ENCODE data around the gene MAMDC2. TPM values are rescaled to one million over a fixed set of nuclear protein-coding genes. Genes with fewer than 3 reads are reported as not detected.
A peak's percentile ranks its signal among the peaks of the same experiment; 100 is the strongest.

MAMDC2 gene
- total RNA-seq, 4 donors from 2014 or later = 15.8 to 19.6 (median 18.4) TPM

GRCh38 chr9:70066418-70066817, 22.8 kb downstream of the MAMDC2 start:
- Histone ChIP-seq H3K27ac (peak overlapping the region in 1 of 3 donors; percentile 47), H3K4me3 (replicated peaks in 1 of 3) (no peak overlapping the region), H3K36me3 (no peaks in the 10 kb centered on the region), H3K4me1 (peaks cover 4 to 10% of the 10 kb centered on the region in 2 donors), H3K9me3 (no peaks in the 10 kb centered on the region), H3K27me3 (no peaks in the 10 kb centered on the region)
- intact Hi-C loops (cut with DNase I) = loop anchor here (10.0 kb wide), 1 partner anchor 62 kb away; no protein-coding TSS in a partner anchor
- TF ChIP-seq POLR2A (IDR thresholded peaks at IDR 0.05) (no peak), CTCF (IDR thresholded peaks at IDR 0.05) (no peak)
- 94 to 96% methylated on average over 4 of the region's 4 CpGs for WGBS, 2 donors
- DNase-seq = no peak

- DNase-seq = no peak
- Histone ChIP-seq H3K4me1 (peaks cover 4 to 10% of the 10 kb centered on the region in 2 donors), H3K27ac (no peak overlapping the region), H3K36me3 (no peaks in the 10 kb centered on the region), H3K27me3 (no peaks in the 10 kb centered on the region), H3K9me3 (no peaks in the 10 kb centered on the region), H3K4me3 (replicated peaks in 1 of 3) (no peak overlapping the region)
- WGBS, 2 donors = 91 to 92% methylated on average over 2 of the region's 2 CpGs
- intact Hi-C loops (cut with DNase I) = loop anchor here (10.0 kb wide), 1 partner anchor 62 kb away; no protein-coding TSS in a partner anchor
- TF ChIP-seq POLR2A (IDR thresholded peaks at IDR 0.05) = no peak
- TF ChIP-seq CTCF (IDR thresholded peaks at IDR 0.05) = no peak
Measured at GRCh38 chr9:70066874-70067273, 23.2 kb downstream of the MAMDC2 start.

GRCh38 chr9:70069704-70070103, 26.1 kb downstream of the MAMDC2 start:
- DNase-seq = no peak
- 71 to 83% methylated on average over 3 of the region's 3 CpGs for WGBS, 2 donors
- no peaks in the 10 kb centered on the region for H3K27me3 ChIP-seq
- intact Hi-C loops (cut with DNase I) = loop anchor here (10.0 kb wide), 1 partner anchor 65 kb away; no protein-coding TSS in a partner anchor
- no peaks in the 10 kb centered on the region for H3K9me3 ChIP-seq
- no peaks in the 10 kb centered on the region for H3K36me3 ChIP-seq
- TF ChIP-seq POLR2A (IDR thresholded peaks at IDR 0.05) (no peak), CTCF (IDR thresholded peaks at IDR 0.05) (no peak)
- no peak overlapping the region for H3K27ac ChIP-seq
- peaks cover 4 to 16% of the 10 kb centered on the region in 2 donors for H3K4me1 ChIP-seq
- no peak overlapping the region for H3K4me3 ChIP-seq (replicated peaks in 1 of 3)

GRCh38 chr9:70073193-70073592, 29.5 kb downstream of the MAMDC2 start:
- H3K27ac ChIP-seq = no peak overlapping the region
- 43 to 50% methylated on average over 2 of the region's 2 CpGs for WGBS, 2 donors
- no peak overlapping the region for H3K4me3 ChIP-seq (replicated peaks in 1 of 3)
- TF ChIP-seq POLR2A (IDR thresholded peaks at IDR 0.05) (no peak), CTCF (IDR thresholded peaks at IDR 0.05) (no peak)
- H3K27me3 ChIP-seq = no peaks in the 10 kb centered on the region
- no peaks in the 10 kb centered on the region for H3K36me3 ChIP-seq
- no peaks in the 10 kb centered on the region for H3K9me3 ChIP-seq
- no peak for DNase-seq
- intact Hi-C loops (cut with DNase I) = no loop called here
- H3K4me1 ChIP-seq = peaks cover 0 to 8% of the 10 kb centered on the region in 2 donors

- H3K27me3 ChIP-seq = no peaks in the 10 kb centered on the region
- H3K27ac ChIP-seq = no peak overlapping the region
- H3K4me1 ChIP-seq = peaks cover 0 to 6% of the 10 kb centered on the region in 2 donors
- no peak for DNase-seq
- intact Hi-C loops (cut with DNase I) = no loop called here
- H3K4me3 ChIP-seq (replicated peaks in 1 of 3) = no peak overlapping the region
- no peaks in the 10 kb centered on the region for H3K36me3 ChIP-seq
- H3K9me3 ChIP-seq = no peaks in the 10 kb centered on the region
- no peak for TF ChIP-seq CTCF (IDR thresholded peaks at IDR 0.05)
- no peak for TF ChIP-seq POLR2A (IDR thresholded peaks at IDR 0.05)
Measured at GRCh38 chr9:70073756-70074155, 30.1 kb downstream of the MAMDC2 start.

Data from thyroid gland (tissue), 4 donors.